ENCODE results near the gene KYAT1.

GRCh38 chr9:128884164-128884563 lies 2.4 kb upstream of the KYAT1 start:
- TF ChIP-seq CTCF (IDR thresholded peaks at IDR 0.05; ENCODE audit: low read length): no peak
- TF ChIP-seq EZH2 (IDR thresholded peaks at IDR 0.05; ENCODE audit: borderline replicate concordance, low read length): no peak
